PC-3 (cell line): ENCODE results near the gene NCKIPSD. TPM values are rescaled to one million over a fixed set of nuclear protein-coding genes. Genes with fewer than 3 reads are reported as not detected.

Experiments used
- ATAC-seq: fragments of 200-7000 bp; cut with Tn5 transposase; 2 replicates; pipeline ENCODE4 v1.9.1; 2020; ENCODE audit warnings: mild to moderate bottlenecking, moderate library complexity
- BruUV-seq: library from RNA; stranded (reverse); fragments of 400-500 nt; replicated peaks from 2 replicates; lab custom pipeline; 2021; lab: Mats Ljungman, UMichigan
- CTCF ChIA-PET: fragments of 300-600 bp; sonication (Branson Sonifier 250); formaldehyde crosslinking; loops from one replicate; lab custom pipeline; 2022; ENCODE audit warnings: antibody characterized with exemption; lab: Charles Lee
- POLR2A ChIA-PET: fragments of 300-600 bp; sonication (Branson Sonifier 250); formaldehyde crosslinking; loops from one replicate; lab custom pipeline; 2022; ENCODE audit warnings: antibody characterized with exemption; ENCODE audit not compliant: unreplicated experiment; lab: Charles Lee
- DNase-seq: peaks from one replicate; pipeline ENCODE4 v3.0.0-alpha.2; 2015
- H2AFZ ChIP-seq: fragments of 300-600 bp; sonication (generic); 2 replicates; pipeline ENCODE4 v1.6.0; 2016; ENCODE audit warnings: antibody characterized with exemption, low read length
- H3F3A ChIP-seq: fragments of 300-600 bp; sonication (generic); one replicate; pipeline ENCODE4 v1.6.0; 2017; ENCODE audit warnings: antibody characterized with exemption, low read length, control low read depth, mild to moderate bottlenecking; ENCODE audit not compliant: unreplicated experiment
- H3K27ac ChIP-seq: fragments of 300-600 bp; sonication (generic); 2 replicates; pipeline ENCODE4 v1.5.1; 2016; ENCODE audit warnings: mild to moderate bottlenecking, low read length
- H3K27me3 ChIP-seq: fragments of 300-600 bp; sonication (generic); 2 replicates; pipeline ENCODE4 v1.6.1; 2016; ENCODE audit warnings: low read length, mixed read lengths
- H3K36me3 ChIP-seq: fragments of 300-600 bp; sonication (generic); 2 replicates; pipeline ENCODE4 v1.6.1; 2016; ENCODE audit warnings: low read depth, mixed run types, low read length, mixed read lengths
- H3K4me1 ChIP-seq: fragments of 300-600 bp; sonication (generic); 2 replicates; pipeline ENCODE4 v1.5.1; 2016; ENCODE audit warnings: low read length; ENCODE audit not compliant: insufficient read depth
- H3K4me2 ChIP-seq: fragments of 300-600 bp; sonication (generic); 2 replicates; pipeline ENCODE4 v1.6.0; 2016; ENCODE audit warnings: low read length
- H3K4me3 ChIP-seq: fragments of 300-600 bp; sonication (generic); 2 replicates; pipeline ENCODE4 v1.5.1; 2016; ENCODE audit warnings: mild to moderate bottlenecking, low read length, mixed read lengths
- H3K79me2 ChIP-seq: fragments of 300-600 bp; sonication (generic); 2 replicates; pipeline ENCODE4 v1.6.1; 2017; ENCODE audit warnings: low read length, mixed read lengths
- H3K9ac ChIP-seq: fragments of 300-600 bp; sonication (generic); 2 replicates; pipeline ENCODE4 v1.6.0; 2016; ENCODE audit warnings: mild to moderate bottlenecking, low read length
- H3K9me2 ChIP-seq: fragments of 300-600 bp; sonication (generic); replicated peaks from 2 replicates; pipeline ENCODE4 v1.6.1; 2016; ENCODE audit warnings: mixed run types, low read length, mixed read lengths
- H3K9me3 ChIP-seq: fragments of 300-600 bp; sonication (generic); 2 replicates; pipeline ENCODE4 v1.6.1; 2016; ENCODE audit warnings: low read length, mixed read lengths
- H4K20me1 ChIP-seq: fragments of 300-600 bp; sonication (generic); 2 replicates; pipeline ENCODE4 v1.6.1; 2016; ENCODE audit warnings: low read length, mixed read lengths
- EZH2 ChIP-seq: fragments of 300-600 bp; sonication (generic); IDR thresholded peaks from one replicate; pipeline ENCODE4 v1.6.1; 2017; ENCODE audit warnings: antibody characterized with exemption, mild to moderate bottlenecking, low read length; ENCODE audit not compliant: unreplicated experiment
- EZH2phosphoT487 ChIP-seq: fragments of 300-600 bp; sonication (generic); IDR thresholded peaks from 2 replicates; pipeline ENCODE4 v1.6.1; 2018; ENCODE audit warnings: mild to moderate bottlenecking, antibody characterized with exemption, low read length, borderline replicate concordance
- intact Hi-C: fragments of 100-400 bp; cut with micrococcal nuclease; formaldehyde crosslinking; loops from 2 replicates; pipeline ENCODE4 v1.9.0; 2023
- total RNA-seq: library from RNA; depleted of rRNA; stranded (reverse); fragments of >200 nt; gene quantifications from 2 replicates; pipeline ENCODE4 v1.2.3, GENCODE V29; 2014
- TF ChIP-seq, protein P1 (sequence below): fragments of 300-600 bp; sonication (generic); conservative IDR thresholded peaks from 2 replicates; pipeline ENCODE4 v1.5.1; 2017; ENCODE audit warnings: antibody characterized with exemption, low read depth, mild to moderate bottlenecking, low read length

Gene NCKIPSD
- total RNA-seq, 1 experiment from 2014 or later = 66.8 TPM

DNA sequence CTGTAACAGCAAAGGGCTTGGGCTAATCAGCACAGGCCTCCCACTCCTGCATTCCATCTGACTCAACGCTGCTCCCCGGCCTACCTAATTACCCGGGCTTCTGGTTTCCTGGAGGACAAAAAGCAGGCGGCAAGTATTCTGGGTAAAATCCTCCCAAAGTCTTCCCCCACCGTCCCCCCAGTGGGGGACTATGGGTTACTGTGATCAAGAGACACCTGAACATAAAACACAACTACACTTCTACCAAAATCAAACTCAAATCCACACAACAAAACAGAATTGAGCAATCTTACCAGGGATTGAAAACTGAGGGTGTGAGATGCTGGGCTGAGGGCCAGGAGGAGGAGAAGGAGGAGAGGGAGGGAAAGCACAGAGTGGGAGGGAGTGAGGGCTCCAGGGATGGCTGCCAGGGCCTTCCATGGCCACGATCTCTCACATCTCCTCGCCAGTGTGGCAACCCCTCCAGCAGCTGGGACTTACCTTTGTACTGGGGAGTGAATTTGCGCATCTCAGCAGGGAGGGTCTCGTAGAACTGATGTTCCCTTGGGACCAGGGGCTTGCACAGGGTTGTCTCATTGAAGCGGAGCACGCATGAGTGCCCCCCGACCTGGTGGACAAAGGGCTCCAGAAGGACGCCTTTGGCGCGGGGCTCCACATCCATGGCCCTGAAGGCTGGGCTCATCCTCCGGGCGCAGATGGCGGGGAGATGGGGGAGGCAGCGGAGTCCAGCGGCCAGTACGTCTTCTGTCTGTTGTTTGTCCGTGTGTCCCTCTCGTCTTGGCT, 9.1 kb upstream of the NCKIPSD start:
- Histone ChIP-seq H3K79me2 (peaks cover 60% of the 10 kb centered on the region), H3K36me3 (peaks cover 77% of the 10 kb centered on the region), H3K27me3 (no peaks in the 10 kb centered on the region), H3K4me3 (no peak overlapping the region), H3F3A (no peaks in the 10 kb centered on the region), H3K27ac (0 out of 2 replicates have a peak overlapping the region, but pooled peaks have one; percentile 6), H4K20me1 (peaks cover 46% of the 10 kb centered on the region), H2AFZ (no peak overlapping the region), H3K4me2 (no peak overlapping the region), H3K9me2 (no peaks in the 10 kb centered on the region), H3K4me1 (peaks cover 18% of the 10 kb centered on the region; the same call in 1 of the 2 replicates), H3K9ac (no peak overlapping the region), H3K9me3 (no peaks in the 10 kb centered on the region)
- ATAC-seq (peak; percentile 71), DNase-seq (peak; percentile 51)
- ChIA-PET POLR2A (no interaction called here), CTCF (no interaction called here)
- BruUV-seq = TSS peak; percentile 16
- intact Hi-C loops = no loop called here
- TF ChIP-seq EZH2phosphoT487 = no peak
- no peak for TF ChIP-seq EZH2
- TF ChIP-seq, protein P1, sequence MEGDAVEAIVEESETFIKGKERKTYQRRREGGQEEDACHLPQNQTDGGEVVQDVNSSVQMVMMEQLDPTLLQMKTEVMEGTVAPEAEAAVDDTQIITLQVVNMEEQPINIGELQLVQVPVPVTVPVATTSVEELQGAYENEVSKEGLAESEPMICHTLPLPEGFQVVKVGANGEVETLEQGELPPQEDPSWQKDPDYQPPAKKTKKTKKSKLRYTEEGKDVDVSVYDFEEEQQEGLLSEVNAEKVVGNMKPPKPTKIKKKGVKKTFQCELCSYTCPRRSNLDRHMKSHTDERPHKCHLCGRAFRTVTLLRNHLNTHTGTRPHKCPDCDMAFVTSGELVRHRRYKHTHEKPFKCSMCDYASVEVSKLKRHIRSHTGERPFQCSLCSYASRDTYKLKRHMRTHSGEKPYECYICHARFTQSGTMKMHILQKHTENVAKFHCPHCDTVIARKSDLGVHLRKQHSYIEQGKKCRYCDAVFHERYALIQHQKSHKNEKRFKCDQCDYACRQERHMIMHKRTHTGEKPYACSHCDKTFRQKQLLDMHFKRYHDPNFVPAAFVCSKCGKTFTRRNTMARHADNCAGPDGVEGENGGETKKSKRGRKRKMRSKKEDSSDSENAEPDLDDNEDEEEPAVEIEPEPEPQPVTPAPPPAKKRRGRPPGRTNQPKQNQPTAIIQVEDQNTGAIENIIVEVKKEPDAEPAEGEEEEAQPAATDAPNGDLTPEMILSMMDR = no peak

DNA sequence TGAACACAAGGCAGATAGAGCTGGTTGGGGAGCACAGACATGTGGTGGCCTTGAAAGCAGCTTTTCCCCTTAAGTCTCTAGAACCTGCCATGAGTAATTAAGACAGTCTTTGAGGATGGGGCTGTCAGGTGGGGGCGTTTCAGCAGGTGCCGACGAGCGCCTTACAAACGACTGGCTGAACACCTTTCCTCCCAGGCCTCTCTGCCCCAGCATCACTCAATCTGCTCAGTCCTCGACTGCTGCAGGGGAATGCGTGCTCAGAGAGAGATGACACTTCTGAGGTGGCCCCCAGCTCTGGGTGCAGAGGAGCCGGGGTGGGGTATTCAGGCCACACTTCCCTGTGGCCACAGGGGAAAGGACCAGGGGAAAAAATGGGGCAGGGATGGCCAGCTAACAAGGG, 8.1 kb upstream of the NCKIPSD start:
- no peaks in the 10 kb centered on the region for H3F3A ChIP-seq
- H3K9me3 ChIP-seq = no peaks in the 10 kb centered on the region
- peaks cover 38% of the 10 kb centered on the region for H4K20me1 ChIP-seq
- POLR2A ChIA-PET = no interaction called here
- H3K9ac ChIP-seq = no peak overlapping the region
- H3K4me2 ChIP-seq = no peak overlapping the region
- no peak overlapping the region for H3K4me3 ChIP-seq
- no peaks in the 10 kb centered on the region for H3K9me2 ChIP-seq
- H3K36me3 ChIP-seq = peaks cover 78% of the 10 kb centered on the region
- H3K4me1 ChIP-seq = peaks cover 18% of the 10 kb centered on the region; the same call in 1 of the 2 replicates
- DNase-seq (no peak), ATAC-seq (no peak)
- TF ChIP-seq EZH2phosphoT487 (no peak), EZH2 (no peak)
- TF ChIP-seq, protein P1 = no peak
- no TSS peak for BruUV-seq
- CTCF ChIA-PET = no interaction called here
- no peak overlapping the region for H2AFZ ChIP-seq
- H3K27ac ChIP-seq = no peak overlapping the region
- H3K79me2 ChIP-seq = peaks cover 50% of the 10 kb centered on the region
- no peaks in the 10 kb centered on the region for H3K27me3 ChIP-seq
- intact Hi-C loops = no loop called here

DNA sequence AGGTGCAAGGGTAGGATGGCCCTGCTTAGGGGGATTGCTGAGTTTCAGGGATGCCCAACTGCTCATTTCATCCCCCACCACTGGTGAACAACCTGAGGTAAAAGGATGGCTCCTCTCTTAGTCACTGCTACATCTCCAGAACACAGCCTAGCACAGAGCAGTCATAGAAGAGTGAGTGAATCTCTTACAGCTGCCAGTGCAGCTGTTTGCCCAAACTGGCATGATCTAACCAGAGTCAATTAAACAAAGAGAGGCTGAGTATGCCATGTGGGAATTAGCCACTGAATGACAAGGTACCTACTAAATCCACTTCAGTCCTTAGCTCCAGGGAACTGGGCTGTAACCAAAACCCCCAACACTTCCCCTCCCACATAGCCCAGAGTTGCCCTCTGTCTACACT, 6.8 kb upstream of the NCKIPSD start:
- Histone ChIP-seq H3K9me3 (no peaks in the 10 kb centered on the region), H3K9me2 (no peaks in the 10 kb centered on the region), H3K4me1 (peaks cover 18% of the 10 kb centered on the region; the same call in 1 of the 2 replicates), H3F3A (no peaks in the 10 kb centered on the region), H3K9ac (no peak overlapping the region), H3K27ac (no peak overlapping the region), H3K27me3 (no peaks in the 10 kb centered on the region), H3K4me3 (no peak overlapping the region), H4K20me1 (peaks cover 26% of the 10 kb centered on the region), H3K4me2 (no peak overlapping the region), H3K79me2 (peaks cover 37% of the 10 kb centered on the region), H2AFZ (no peak overlapping the region), H3K36me3 (peaks cover 80% of the 10 kb centered on the region)
- DNase-seq (no peak), ATAC-seq (no peak)
- TF ChIP-seq EZH2 (no peak), EZH2phosphoT487 (no peak)
- TF ChIP-seq, protein P1 = no peak
- POLR2A ChIA-PET = no interaction called here
- intact Hi-C loops = no loop called here
- CTCF ChIA-PET = no interaction called here
- BruUV-seq = no TSS peak
